Sigmoid colon (tissue), 7 donors: ENCODE measurements around the gene TFAP2D. TPM values are rescaled to one million over a fixed set of nuclear protein-coding genes. Genes with fewer than 3 reads are reported as not detected.

Experiments used
- DNase-seq: peaks from one replicate; pipeline ENCODE4 v3.0.0-alpha.2; 2019
- H3K27ac ChIP-seq, 4 donors: fragments of 200-600 bp; sonication (generic); one replicate each; pipeline ENCODE4 v1.5.1; 2016 to 2019; ENCODE audit warnings: mild to moderate bottlenecking in 1 of 4
- H3K27me3 ChIP-seq, 3 donors: fragments of 200-600 bp; sonication (generic); one replicate each; pipeline ENCODE4 v1.5.1; 2019; ENCODE audit warnings: mild to moderate bottlenecking in 1 of 3
- H3K36me3 ChIP-seq, 4 donors: fragments of 200-600 bp; sonication (generic); one replicate each; pipeline ENCODE4 v1.5.1; 2016 to 2019
- H3K4me1 ChIP-seq, 4 donors: fragments of 200-600 bp; sonication (generic); one replicate each; pipeline ENCODE4 v1.5.1; 2017 to 2019
- H3K4me3 ChIP-seq, 4 donors: fragments of 200-600 bp; sonication (generic); one replicate each; pipeline ENCODE4 v1.5.1; 2017 to 2019; ENCODE audit warnings: mild to moderate bottlenecking in 2 of 4, moderate library complexity in 1 of 4
- H3K9me3 ChIP-seq, 4 donors: fragments of 200-600 bp in 3 of 4; sonication (generic) in 3 of 4; one replicate each; pipeline versions ENCODE4 v1.5.1 to v1.6.1; 2013 to 2019
- EP300 ChIP-seq, 4 donors: sonication (generic); formaldehyde crosslinking; IDR thresholded peaks; one replicate each; pipeline ENCODE4 v1.6.1; 2017; ENCODE audit warnings: antibody characterized with exemption in 4 of 4
- POLR2A ChIP-seq, 2 donors: fragments of 450-650 bp; IDR thresholded peaks; one replicate each; pipeline ENCODE4 v1.6.1; 2016; ENCODE audit warnings: antibody characterized with exemption in 2 of 2, mild to moderate bottlenecking in 2 of 2, moderate library complexity in 2 of 2
- POLR2AphosphoS5 ChIP-seq, 4 donors: sonication (generic); formaldehyde crosslinking; IDR thresholded peaks; one replicate each; pipeline ENCODE4 v1.6.1; 2017; ENCODE audit warnings: antibody characterized with exemption in 4 of 4
- WGBS, 2 donors: extraction: QIAGEN DNeasy Blood & Tissue Kit; methylation state at CpG; one replicate each; pipeline ENCODE4 v1.1.7; 2013; 5-methylcytosine and 5-hydroxymethylcytosine counted together
- intact Hi-C: fragments of 100-400 bp; cut with DNase I; formaldehyde crosslinking; loops from one replicate; pipeline ENCODE4 v1.15.1; 2023
- polyA plus RNA-seq, 3 donors: library from polyadenylated mRNA; stranded (reverse); fragments of 200-250 nt; gene quantifications; one replicate each; pipeline ENCODE4 v1.2.3, GENCODE V29; 2013
- total RNA-seq, 4 donors: library from RNA; depleted of rRNA; stranded (reverse); fragments of >200 nt; gene quantifications; one replicate each; pipeline ENCODE4 v1.1.0, GENCODE V29; 2016
- TF ChIP-seq, protein P1 (sequence below), 4 experiments: fragments of 450-650 bp in 3 of 4; fragments of 200-600 bp in 1 of 4; IDR thresholded peaks; one replicate each; pipeline ENCODE4 v1.5.1; 2016 to 2019; ENCODE audit warnings: antibody characterized with exemption in 4 of 4, mild to moderate bottlenecking in 3 of 4, moderate library complexity in 2 of 4
- donor health status: healthy with polysubstance abuse.
- donor health status: Bipolar disorder and iron deficiency.
- donor health status: healthy.

The TFAP2D gene
- total and polyA plus RNA-seq, 7 donors = not detected

DNA sequence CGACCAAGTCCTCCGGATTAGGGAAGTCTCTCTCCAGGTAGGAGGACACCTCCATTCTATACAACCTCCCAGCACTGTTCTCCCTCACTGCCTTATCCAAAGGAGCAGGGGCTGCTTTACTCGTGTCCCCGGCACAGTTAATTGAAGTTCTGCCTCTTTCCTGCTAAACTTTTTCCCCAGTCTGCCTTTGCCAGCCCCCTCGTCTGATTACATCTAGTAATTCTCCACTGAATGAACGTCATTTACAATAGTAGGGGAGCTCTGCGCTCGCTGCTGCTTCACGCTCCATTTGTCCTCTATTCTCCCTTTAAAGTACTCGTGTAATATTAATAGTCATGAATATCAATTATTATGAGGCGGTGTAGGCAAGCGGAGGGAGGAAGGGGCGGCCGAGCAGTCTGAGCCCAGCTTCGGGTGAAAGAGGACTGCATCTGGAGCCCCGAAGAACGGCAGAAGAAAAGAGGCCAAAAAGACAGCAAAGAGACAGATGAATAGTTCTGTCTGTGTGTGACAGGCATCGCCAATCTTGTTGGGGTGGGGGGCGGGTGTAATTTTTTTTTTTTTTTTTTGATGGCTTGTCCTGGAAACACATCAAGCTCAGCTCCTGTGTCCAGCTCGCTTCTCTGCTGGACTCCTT lies 108.2 kb downstream of the TFAP2D start:
- WGBS, 2 donors = 6 to 10% methylated on average over 20 of the region's 20 CpGs
- H3K4me1 ChIP-seq = peaks cover 0 to 20% (median 15%) of the 10 kb centered on the region in 4 donors

DNA sequence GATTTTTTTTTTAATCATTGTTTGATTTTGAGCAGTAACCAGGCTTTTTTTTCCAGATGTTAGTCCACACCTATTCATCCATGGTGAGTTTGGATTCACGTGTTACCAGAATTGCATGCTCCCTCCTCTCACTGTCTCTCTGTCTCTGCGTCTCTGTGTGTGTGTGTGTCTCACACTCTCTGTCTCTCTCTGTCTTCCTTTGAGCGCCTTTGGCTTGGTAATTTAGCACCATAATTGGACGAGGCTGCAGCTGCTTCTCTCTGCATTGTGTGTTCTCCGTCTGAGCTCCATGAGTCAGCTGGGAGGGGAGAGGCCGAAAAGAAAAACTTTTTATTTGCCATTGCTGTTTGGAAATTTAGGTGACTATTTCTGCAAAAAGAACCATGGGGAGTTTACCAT lies 108.8 kb downstream of the TFAP2D start:
- no peak for TF ChIP-seq EP300 (IDR thresholded peaks at IDR 0.05)
- TF ChIP-seq, protein P1, sequence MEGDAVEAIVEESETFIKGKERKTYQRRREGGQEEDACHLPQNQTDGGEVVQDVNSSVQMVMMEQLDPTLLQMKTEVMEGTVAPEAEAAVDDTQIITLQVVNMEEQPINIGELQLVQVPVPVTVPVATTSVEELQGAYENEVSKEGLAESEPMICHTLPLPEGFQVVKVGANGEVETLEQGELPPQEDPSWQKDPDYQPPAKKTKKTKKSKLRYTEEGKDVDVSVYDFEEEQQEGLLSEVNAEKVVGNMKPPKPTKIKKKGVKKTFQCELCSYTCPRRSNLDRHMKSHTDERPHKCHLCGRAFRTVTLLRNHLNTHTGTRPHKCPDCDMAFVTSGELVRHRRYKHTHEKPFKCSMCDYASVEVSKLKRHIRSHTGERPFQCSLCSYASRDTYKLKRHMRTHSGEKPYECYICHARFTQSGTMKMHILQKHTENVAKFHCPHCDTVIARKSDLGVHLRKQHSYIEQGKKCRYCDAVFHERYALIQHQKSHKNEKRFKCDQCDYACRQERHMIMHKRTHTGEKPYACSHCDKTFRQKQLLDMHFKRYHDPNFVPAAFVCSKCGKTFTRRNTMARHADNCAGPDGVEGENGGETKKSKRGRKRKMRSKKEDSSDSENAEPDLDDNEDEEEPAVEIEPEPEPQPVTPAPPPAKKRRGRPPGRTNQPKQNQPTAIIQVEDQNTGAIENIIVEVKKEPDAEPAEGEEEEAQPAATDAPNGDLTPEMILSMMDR (IDR thresholded peaks at IDR 0.05) = no peak
- TF ChIP-seq POLR2AphosphoS5 (IDR thresholded peaks at IDR 0.05) = no peak
- no peak for TF ChIP-seq POLR2A (IDR thresholded peaks at IDR 0.05)
- Histone ChIP-seq H3K27ac (no peak overlapping the region), H3K4me3 (no peak overlapping the region), H3K36me3 (no peaks in the 10 kb centered on the region), H3K9me3 (no peaks in the 10 kb centered on the region), H3K4me1 (peaks cover 0 to 20% (median 15%) of the 10 kb centered on the region in 4 donors), H3K27me3 (peaks cover 78 to 100% (median 95%) of the 10 kb centered on the region in 3 donors)
- no peak for DNase-seq
- intact Hi-C loops = no loop called here
- 2 to 5% methylated on average over 6 of the region's 6 CpGs for whole genome bisulfite sequencing, 2 donors

More for the DNA sequence above, 108.2 kb downstream of the TFAP2D start:
- Histone ChIP-seq H3K27me3 (peaks cover 75 to 100% (median 95%) of the 10 kb centered on the region in 3 donors), H3K4me3 (no peak overlapping the region), H3K9me3 (no peaks in the 10 kb centered on the region), H3K36me3 (no peaks in the 10 kb centered on the region), H3K27ac (no peak overlapping the region)
- TF ChIP-seq POLR2A (IDR thresholded peaks at IDR 0.05) (no peak), EP300 (IDR thresholded peaks at IDR 0.05) (no peak), POLR2AphosphoS5 (IDR thresholded peaks at IDR 0.05) (no peak)
- TF ChIP-seq, protein P1 (IDR thresholded peaks at IDR 0.05) = no peak
- DNase-seq = no peak
- intact Hi-C loops = no loop called here

Other genes with a start within 250 kb of the TFAP2D start
- under 1 TPM in 2 of 4 donors, not detected in 2; under 0.01 to 0.66 TPM for gene TFAP2B, start 105.3 kb downstream of the TFAP2D start, total RNA-seq
- under 1 TPM in 1 of 3 donors, not detected in 2; 0.01 TPM for gene TFAP2B, start 105.3 kb downstream of the TFAP2D start, polyA plus RNA-seq